ENCODE measurements around the gene DLEC1.

DLEC1 gene

DNA sequence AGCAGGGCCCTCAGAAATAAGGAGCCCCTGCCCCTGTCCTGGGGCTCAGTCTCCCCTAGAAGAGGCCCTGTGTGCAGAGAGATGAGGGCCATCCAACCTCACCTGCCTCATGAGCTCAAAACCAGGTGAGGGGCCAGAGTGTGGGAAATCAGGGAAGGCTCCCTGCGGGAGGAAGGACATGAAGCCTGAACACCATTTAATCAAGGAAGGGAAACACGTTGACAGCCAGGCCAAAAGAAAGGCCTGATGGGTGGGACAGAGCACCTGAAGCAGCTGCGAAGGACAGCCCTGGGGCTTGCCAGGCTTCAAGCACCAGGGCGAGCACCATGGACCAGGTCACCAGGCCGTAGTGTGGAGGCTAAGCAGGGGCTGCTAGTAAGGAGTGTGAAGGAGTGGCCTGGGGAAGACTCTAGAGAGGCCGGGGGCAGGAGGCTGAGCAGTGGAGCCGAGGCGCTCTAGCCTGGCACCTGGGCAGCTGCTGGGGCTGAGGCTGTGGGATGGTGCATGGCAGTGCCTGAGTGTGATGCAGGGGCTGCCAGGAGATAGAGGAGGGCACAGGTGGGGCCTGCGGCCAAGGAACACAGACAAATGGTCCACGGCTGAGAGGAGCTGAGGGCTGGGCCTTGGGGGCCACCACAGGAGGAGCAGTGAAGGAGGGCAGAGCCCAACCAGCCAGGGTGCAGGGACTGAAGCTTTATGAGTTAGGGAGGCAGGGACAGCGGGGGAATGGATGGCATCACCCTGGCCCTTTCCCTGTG is 81.9 kb downstream of the DLEC1 start:
- no peaks in the 10 kb centered on the region for H3K27me3 ChIP-seq
- DNase-seq, result no peak
- no peaks in the 10 kb centered on the region for H3K4me1 ChIP-seq
- H3K9me3 ChIP-seq, result no peaks in the 10 kb centered on the region
- no peak overlapping the region for H3K4me3 ChIP-seq (ENCODE audit: low read depth, low read length)
- TF ChIP-seq, protein P1, sequence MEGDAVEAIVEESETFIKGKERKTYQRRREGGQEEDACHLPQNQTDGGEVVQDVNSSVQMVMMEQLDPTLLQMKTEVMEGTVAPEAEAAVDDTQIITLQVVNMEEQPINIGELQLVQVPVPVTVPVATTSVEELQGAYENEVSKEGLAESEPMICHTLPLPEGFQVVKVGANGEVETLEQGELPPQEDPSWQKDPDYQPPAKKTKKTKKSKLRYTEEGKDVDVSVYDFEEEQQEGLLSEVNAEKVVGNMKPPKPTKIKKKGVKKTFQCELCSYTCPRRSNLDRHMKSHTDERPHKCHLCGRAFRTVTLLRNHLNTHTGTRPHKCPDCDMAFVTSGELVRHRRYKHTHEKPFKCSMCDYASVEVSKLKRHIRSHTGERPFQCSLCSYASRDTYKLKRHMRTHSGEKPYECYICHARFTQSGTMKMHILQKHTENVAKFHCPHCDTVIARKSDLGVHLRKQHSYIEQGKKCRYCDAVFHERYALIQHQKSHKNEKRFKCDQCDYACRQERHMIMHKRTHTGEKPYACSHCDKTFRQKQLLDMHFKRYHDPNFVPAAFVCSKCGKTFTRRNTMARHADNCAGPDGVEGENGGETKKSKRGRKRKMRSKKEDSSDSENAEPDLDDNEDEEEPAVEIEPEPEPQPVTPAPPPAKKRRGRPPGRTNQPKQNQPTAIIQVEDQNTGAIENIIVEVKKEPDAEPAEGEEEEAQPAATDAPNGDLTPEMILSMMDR (IDR thresholded peaks at IDR 0.05; ENCODE audit: low read depth, low read length), result no peak
- H3K36me3 ChIP-seq, result no peaks in the 10 kb centered on the region; the same call in 1 of the 2 replicates

DNA sequence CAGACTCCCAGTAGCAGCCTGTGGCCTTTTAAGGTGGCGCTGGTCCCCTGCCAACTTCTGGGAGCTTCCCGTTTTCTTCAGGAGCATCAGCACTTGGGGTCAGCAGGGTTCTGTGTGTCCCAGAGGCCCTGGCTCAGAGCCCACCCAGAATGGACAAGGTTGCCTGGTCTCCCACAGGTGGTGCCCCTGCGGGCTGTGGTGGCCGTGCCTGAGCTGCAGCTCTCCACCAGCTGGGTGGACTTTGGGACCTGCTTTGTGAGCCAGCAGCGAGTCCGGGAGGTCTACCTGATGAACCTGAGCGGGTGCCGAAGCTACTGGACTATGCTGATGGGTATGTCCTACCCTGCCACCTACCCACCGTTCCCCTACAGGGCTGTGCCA is 82.4 kb downstream of the DLEC1 start:
- H3K27me3 ChIP-seq, result no peaks in the 10 kb centered on the region
- DNase-seq, result no peak
- H3K9me3 ChIP-seq, result no peaks in the 10 kb centered on the region
- H3K36me3 ChIP-seq, result no peaks in the 10 kb centered on the region; the same call in 1 of the 2 replicates
- no peak overlapping the region for H3K4me3 ChIP-seq (ENCODE audit: low read depth, low read length)
- no peaks in the 10 kb centered on the region for H3K4me1 ChIP-seq
- TF ChIP-seq, protein P1 (IDR thresholded peaks at IDR 0.05; ENCODE audit: low read depth, low read length), result no peak

DNA sequence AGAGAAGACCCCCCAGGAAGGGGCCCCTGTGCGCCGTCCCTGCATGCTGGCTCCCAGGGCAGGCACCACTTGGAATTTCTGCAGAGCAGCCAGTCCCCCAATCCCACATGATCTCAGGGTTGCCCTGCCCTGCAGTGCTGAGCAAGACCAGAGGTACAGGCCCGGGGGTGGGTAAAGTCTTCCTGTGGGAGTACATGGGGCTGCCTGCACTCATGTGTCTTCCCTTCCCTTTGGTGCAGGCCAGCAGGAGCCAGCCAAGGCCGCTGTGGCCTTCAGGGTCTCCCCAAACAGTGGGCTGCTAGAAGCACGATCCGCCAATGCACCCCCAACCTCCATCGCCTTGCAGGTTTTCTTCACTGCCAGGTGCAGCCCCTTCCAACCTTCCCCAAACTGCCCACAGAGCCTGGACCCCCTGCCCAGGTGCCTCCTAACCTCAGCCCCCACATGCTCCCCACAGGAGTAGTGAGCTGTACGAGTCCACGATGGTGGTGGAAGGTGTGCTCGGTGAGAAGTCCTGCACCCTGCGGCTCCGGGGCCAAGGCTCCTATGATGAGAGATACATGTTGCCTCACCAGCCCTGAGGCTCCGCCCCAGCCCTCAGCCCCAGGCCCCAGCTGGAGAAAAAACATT is 82.9 kb downstream of the DLEC1 start:
- H3K36me3 ChIP-seq, result no peaks in the 10 kb centered on the region; the same call in 1 of the 2 replicates
- no peaks in the 10 kb centered on the region for H3K9me3 ChIP-seq
- no peak for DNase-seq

DNA sequence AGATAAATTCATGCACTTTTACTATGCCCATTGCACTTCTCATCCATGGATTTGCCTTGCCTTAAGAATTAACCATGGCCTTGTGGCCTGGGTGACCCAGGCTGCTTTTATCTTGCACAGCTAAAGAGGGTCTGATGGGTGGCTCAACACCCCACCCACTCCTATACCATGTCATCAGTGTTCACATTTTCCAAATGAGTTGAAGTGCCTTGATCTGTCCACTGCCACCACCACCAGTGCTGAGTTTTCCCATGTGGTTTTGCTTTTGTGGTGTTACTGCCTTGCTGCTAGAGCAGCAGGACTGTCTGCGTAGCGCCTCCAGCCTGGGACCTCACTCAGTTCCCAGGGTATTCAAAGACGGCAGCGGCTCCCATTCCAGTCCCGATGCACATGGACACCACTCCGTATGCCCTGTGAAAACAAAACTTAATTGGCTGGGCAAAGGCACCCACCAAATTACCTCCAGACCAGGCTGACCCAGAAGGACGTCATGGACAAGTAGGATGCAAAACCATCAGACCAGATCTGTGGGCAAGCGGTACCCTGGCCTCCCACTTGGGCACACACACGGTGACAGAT is 83.8 kb downstream of the DLEC1 start:
- no peaks in the 10 kb centered on the region for H3K4me1 ChIP-seq

More for the DNA sequence above, 82.9 kb downstream of the DLEC1 start:
- Histone ChIP-seq H3K4me3 (ENCODE audit: low read depth, low read length) (no peak overlapping the region), H3K27me3 (no peaks in the 10 kb centered on the region), H3K4me1 (no peaks in the 10 kb centered on the region)
- TF ChIP-seq, protein P1 (IDR thresholded peaks at IDR 0.05; ENCODE audit: low read depth, low read length), result no peak

DNA sequence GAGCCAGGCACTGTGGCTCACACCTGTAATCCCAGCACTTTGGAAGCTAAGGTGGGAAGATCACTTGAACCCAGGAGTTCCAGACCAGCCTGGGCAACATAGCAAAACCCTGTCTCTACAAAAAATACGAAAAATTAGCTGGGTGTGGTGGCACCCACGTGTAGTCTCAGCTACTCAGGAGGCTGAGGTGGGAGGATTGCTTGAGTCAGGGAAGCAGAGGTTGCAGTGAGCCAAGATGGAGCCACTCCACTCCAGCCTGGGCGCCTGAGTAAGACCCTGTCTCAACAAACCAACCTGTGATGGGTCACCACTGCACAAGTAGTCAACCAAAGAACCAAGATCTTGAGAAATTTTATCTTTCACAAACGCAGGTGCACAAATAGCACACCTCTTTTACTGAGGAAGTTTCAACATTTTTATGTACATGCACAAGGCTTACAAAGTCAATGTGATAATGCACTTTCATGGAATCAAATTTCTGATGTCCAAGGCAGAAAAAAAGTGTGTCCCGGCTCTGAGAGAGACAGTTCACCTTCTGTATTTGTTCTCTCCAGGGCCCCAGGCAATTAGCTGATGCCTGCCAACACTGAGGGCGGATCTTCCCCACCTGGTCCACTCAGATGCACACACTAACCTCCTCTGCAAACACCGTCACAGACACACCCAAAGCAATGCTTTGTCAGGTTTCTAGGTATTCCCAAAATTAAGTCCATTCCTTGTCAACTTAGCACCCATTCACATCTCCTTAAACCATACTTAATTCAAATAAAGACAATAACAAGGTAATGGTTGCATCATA is 85.5 kb downstream of the DLEC1 start:
- TF ChIP-seq, protein P1 (IDR thresholded peaks at IDR 0.05; ENCODE audit: low read depth, low read length), result no peak
- no peak overlapping the region for H3K4me3 ChIP-seq (ENCODE audit: low read depth, low read length)
- DNase-seq, result no peak
- H3K4me1 ChIP-seq, result no peaks in the 10 kb centered on the region
- no peaks in the 10 kb centered on the region for H3K9me3 ChIP-seq
- H3K27me3 ChIP-seq, result no peaks in the 10 kb centered on the region
- no peaks in the 10 kb centered on the region; the same call in 1 of the 2 replicates for H3K36me3 ChIP-seq

More for the DNA sequence above, 83.8 kb downstream of the DLEC1 start:
- TF ChIP-seq, protein P1 (IDR thresholded peaks at IDR 0.05; ENCODE audit: low read depth, low read length), result no peak
- Histone ChIP-seq H3K36me3 (no peaks in the 10 kb centered on the region; the same call in 1 of the 2 replicates), H3K4me3 (ENCODE audit: low read depth, low read length) (no peak overlapping the region), H3K9me3 (no peaks in the 10 kb centered on the region), H3K27me3 (no peaks in the 10 kb centered on the region)
- DNase-seq, result no peak
